HCT116 (cell line): ENCODE data around the gene IFIH1. TPM values are rescaled to one million over a fixed set of nuclear protein-coding genes. Genes with fewer than 3 reads are reported as not detected.
A peak's percentile ranks its signal among the peaks of the same experiment; 100 is the strongest.

Source experiments
- ATAC-seq: fragments of 200-7000 bp; cut with Tn5 transposase; 2 replicates; pipeline ENCODE4 v1.9.1; 2020; ENCODE audit warnings: mild to moderate bottlenecking, moderate library complexity
- BruUV-seq: library from RNA; stranded (reverse); fragments of 400-500 nt; replicated peaks from 2 replicates; lab custom pipeline; 2021; lab: Mats Ljungman, UMichigan
- CTCF ChIA-PET: fragments of 300-600 bp; sonication (Branson Sonifier 250); formaldehyde crosslinking; loops from one replicate; lab custom pipeline; 2021; ENCODE audit warnings: antibody characterized with exemption; lab: Charles Lee
- POLR2A ChIA-PET: fragments of 300-600, 350-600 bp; sonication (Branson Sonifier 250); formaldehyde crosslinking; loops from one replicate; lab custom pipeline; 2021; ENCODE audit warnings: antibody characterized with exemption; lab: Charles Lee
- RAD21 ChIA-PET, 2 experiments: fragments of 300-600 bp; sonication (Branson Sonifier 250); formaldehyde crosslinking; loops; one replicate each; lab custom pipeline; 2023; ENCODE audit warnings: low total read pairs in 2 of 2; ENCODE audit not compliant: uncharacterized antibody in 2 of 2, unreplicated experiment in 2 of 2, low non-redundant PET in 1 of 2; lab: Charles Lee
- DNase-seq: peaks from one replicate; pipeline ENCODE4 v3.0.0-alpha.2; 2010; ENCODE audit warnings: low read depth, low spot score
- H2AFZ ChIP-seq: fragments of 200-600 bp; shearing (Covaris generic), sonication (generic); 2 replicates; pipeline ENCODE4 v1.6.1; 2017; ENCODE audit warnings: low read depth, mixed run types, mixed read lengths, antibody characterized with exemption, low read length; ENCODE audit not compliant: poor library complexity, severe bottlenecking
- H3K27ac ChIP-seq: 2 replicates; pipeline ENCODE4 v1.5.1; 2012; ENCODE audit warnings: low read depth, low read length
- H3K27me3 ChIP-seq: fragments of 200-600 bp; sonication (generic); 2 replicates; pipeline ENCODE4 v1.6.1; 2016; ENCODE audit warnings: mixed run types, low read length, mixed read lengths; ENCODE audit not compliant: insufficient read depth
- H3K36me3 ChIP-seq, 2 experiments: fragments of 200-500 bp in 1 of 2; fragments of 200-600 bp in 1 of 2; sonication (Bioruptor generic) in 1 of 2; sonication (generic) in 1 of 2; 2 replicates each; pipeline versions ENCODE4 v1.5.1 to v1.6.1; 2014 to 2016; ENCODE audit warnings: low read length in 2 of 2, inconsistent platforms in 1 of 2, mixed read lengths in 1 of 2, mixed run types in 1 of 2; ENCODE audit not compliant: insufficient read depth in 2 of 2, control insufficient read depth in 1 of 2
- H3K4me1 ChIP-seq, 2 experiments: fragments of 200-600 bp in 1 of 2; sonication (generic) in 1 of 2; 2 replicates each; pipeline versions ENCODE4 v1.5.1 to v1.6.1; 2012 to 2017; ENCODE audit warnings: low read length in 2 of 2, inconsistent platforms in 1 of 2, mild to moderate bottlenecking in 1 of 2, mixed read lengths in 1 of 2, mixed run types in 1 of 2, moderate library complexity in 1 of 2; ENCODE audit not compliant: insufficient read depth in 2 of 2, control insufficient read depth in 1 of 2
- H3K4me2 ChIP-seq: fragments of 200-600 bp; sonication (generic); 2 replicates; pipeline ENCODE4 v1.6.1; 2017; ENCODE audit warnings: mixed run types, low read length, mixed read lengths
- H3K4me3 ChIP-seq, 2 experiments: fragments of 200-600 bp in 1 of 2; sonication (generic) in 1 of 2; replicated peaks in 1 of 2; 2 replicates each; pipeline ENCODE4 v1.5.1; 2011 to 2016; ENCODE audit warnings: low read length in 2 of 2, control low read depth in 1 of 2, low read depth in 1 of 2, mild to moderate bottlenecking in 1 of 2, mixed read lengths in 1 of 2, mixed run types in 1 of 2
- H3K79me2 ChIP-seq: fragments of 200-600 bp; sonication (generic); 2 replicates; pipeline ENCODE4 v1.6.1; 2017; ENCODE audit warnings: mild to moderate bottlenecking, mixed run types, low read length, moderate library complexity, mixed read lengths; ENCODE audit not compliant: insufficient read depth
- H3K9ac ChIP-seq: fragments of 200-600 bp; sonication (generic); 2 replicates; pipeline ENCODE4 v1.6.1; 2016; ENCODE audit warnings: low read length, mixed read lengths
- H3K9me2 ChIP-seq: fragments of 200-600 bp; sonication (generic), shearing (Covaris generic); 2 replicates; pipeline ENCODE4 v1.6.1; 2017; ENCODE audit warnings: mixed run types, mild to moderate bottlenecking, moderate library complexity; ENCODE audit not compliant: insufficient read depth
- H3K9me3 ChIP-seq, 2 experiments: fragments of 200-500 bp in 1 of 2; fragments of 200-600 bp in 1 of 2; sonication (Bioruptor generic) in 1 of 2; sonication (generic) in 1 of 2; 2 replicates each; pipeline ENCODE4 v1.6.1; 2014 to 2017; ENCODE audit warnings: low read length in 2 of 2, mixed read lengths in 2 of 2, inconsistent platforms in 1 of 2, low read depth in 1 of 2, mild to moderate bottlenecking in 1 of 2, mixed run types in 1 of 2, moderate library complexity in 1 of 2; ENCODE audit not compliant: control insufficient read depth in 1 of 2, insufficient read depth in 1 of 2
- H4K20me1 ChIP-seq: fragments of 200-600 bp; sonication (generic), shearing (Covaris generic); 2 replicates; pipeline ENCODE4 v1.6.1; 2017; ENCODE audit warnings: mixed run types, mild to moderate bottlenecking, moderate library complexity; ENCODE audit not compliant: insufficient read depth
- CBX3 ChIP-seq: IDR thresholded peaks from 2 replicates; pipeline ENCODE4 v1.6.1; 2012; ENCODE audit warnings: low read depth
- CEBPB ChIP-seq: IDR thresholded peaks from 2 replicates; pipeline ENCODE4 v1.6.1; 2012; ENCODE audit warnings: low read depth
- ELF1 ChIP-seq: IDR thresholded peaks from 2 replicates; pipeline ENCODE4 v1.6.1; 2012; ENCODE audit warnings: low read depth, borderline replicate concordance
- EZH2 ChIP-seq: fragments of 200-600 bp; sonication (generic); IDR thresholded peaks from 2 replicates; pipeline ENCODE4 v1.6.1; 2017; ENCODE audit warnings: antibody characterized with exemption, mixed run types
- EZH2phosphoT487 ChIP-seq: fragments of 200-600 bp; IDR thresholded peaks from 2 replicates; pipeline ENCODE4 v1.6.1; 2018; ENCODE audit warnings: antibody characterized with exemption, borderline replicate concordance
- POLR2A ChIP-seq: IDR thresholded peaks from 2 replicates; pipeline ENCODE4 v1.7.0; 2011; ENCODE audit warnings: borderline replicate concordance; ENCODE audit not compliant: insufficient read depth, insufficient read length; ENCODE audit errors: extremely low read depth
- POLR2AphosphoS5 ChIP-seq: IDR thresholded peaks from 2 replicates; pipeline ENCODE4 v1.6.1; 2011; ENCODE audit warnings: mild to moderate bottlenecking, low read depth, low read length, moderate library complexity
- RAD21 ChIP-seq: IDR thresholded peaks from 2 replicates; pipeline ENCODE4 v1.6.1; 2012; ENCODE audit warnings: low read depth, mild to moderate bottlenecking
- SIN3A ChIP-seq: IDR thresholded peaks from 2 replicates; pipeline ENCODE4 v1.6.1; 2012; ENCODE audit warnings: low read depth
- ZFX ChIP-seq: fragments of 450-650 bp; IDR thresholded peaks from 2 replicates; pipeline ENCODE4 v1.6.1; 2017
- ZNF274 ChIP-seq: fragments of 200-500 bp; sonication (Bioruptor generic); IDR thresholded peaks from 2 replicates; pipeline ENCODE4 v1.6.1; 2014; ENCODE audit warnings: mild to moderate bottlenecking, low read depth, low read length, inconsistent platforms
- intact Hi-C: fragments of 100-400 bp; cut with micrococcal nuclease; formaldehyde crosslinking; loops from 2 replicates; pipeline ENCODE4 v1.10.0; 2022
- total RNA-seq: library from RNA; stranded (reverse); gene quantifications from one replicate; pipeline ENCODE4 v1.2.1, GENCODE V29; 2021; ENCODE audit not compliant: unreplicated experiment
- TF ChIP-seq, protein P1 (sequence below), 3 experiments: fragments of 200-600 bp in 1 of 3; sonication (generic) in 1 of 3; IDR thresholded peaks in 2 of 3; conservative IDR thresholded peaks in 1 of 3; 2 replicates each; pipeline ENCODE4 v1.5.1; 2012 to 2017; ENCODE audit warnings: low read depth in 2 of 3, low read length in 2 of 3, antibody characterized with exemption in 1 of 3, borderline replicate concordance in 1 of 3, control low read depth in 1 of 3, mild to moderate bottlenecking in 1 of 3, mixed read lengths in 1 of 3, mixed run types in 1 of 3, moderate library complexity in 1 of 3; ENCODE audit not compliant: insufficient read depth in 1 of 3
- TF ChIP-seq, protein P2 (sequence below): IDR thresholded peaks from 2 replicates; pipeline ENCODE4 v1.6.1; 2012; ENCODE audit warnings: low read depth
- TF ChIP-seq, protein P3 (sequence below): IDR thresholded peaks from 2 replicates; pipeline ENCODE4 v1.6.1; 2012

Gene IFIH1
- total RNA-seq, 1 experiment from 2014 or later = 7.0 TPM

DNA sequence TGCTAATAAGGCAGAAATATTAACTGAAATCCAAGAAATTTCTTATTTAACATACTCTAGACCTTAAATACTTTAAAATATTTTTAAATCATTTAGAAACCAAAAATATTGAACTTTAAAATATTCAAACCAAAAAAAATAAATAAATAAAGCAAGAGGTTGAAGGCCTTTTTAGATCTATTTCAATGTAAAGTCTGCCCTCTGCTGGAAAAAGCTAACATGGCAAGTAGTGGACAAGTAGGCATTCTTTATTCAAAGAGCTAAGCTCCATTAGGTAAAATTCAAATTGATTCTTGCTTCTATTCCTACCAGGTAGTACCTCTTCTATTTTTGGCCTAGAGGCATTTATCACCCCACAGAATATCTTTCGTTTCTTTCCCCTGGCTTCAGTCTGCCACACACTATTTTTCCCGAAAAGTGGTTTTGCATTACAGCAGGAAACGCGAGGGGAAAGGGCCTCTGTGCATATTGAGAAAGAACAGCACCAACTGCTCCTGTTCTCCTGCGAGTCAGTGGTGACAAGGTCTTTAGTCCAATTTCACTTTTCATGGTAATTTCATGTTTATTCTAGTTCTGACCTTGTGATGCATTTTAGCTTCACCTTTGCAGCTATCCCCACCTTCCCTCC is 20.4 kb downstream of the IFIH1 start:
- Histone ChIP-seq H2AFZ (no peak overlapping the region), H3K4me2 (no peak overlapping the region), H3K4me3 (no peak overlapping the region), H3K79me2 (no peaks in the 10 kb centered on the region), H3K27ac (no peak overlapping the region), H4K20me1 (no peaks in the 10 kb centered on the region), H3K4me1 (no peaks in the 10 kb centered on the region), H3K9me3 (no peaks in the 10 kb centered on the region), H3K9ac (no peak overlapping the region), H3K36me3 (no peaks in the 10 kb centered on the region), H3K27me3 (no peaks in the 10 kb centered on the region), H3K9me2 (no peaks in the 10 kb centered on the region)
- ATAC-seq (peak; percentile 73), DNase-seq (peak; percentile 73)
- ChIA-PET POLR2A (interaction anchor here (1.0 to 1.4 kb wide), 2 partner anchors 21 to 78 kb away, joined by 3 to 4 read pairs; no protein-coding TSS in a partner anchor), RAD21 (interaction anchor here (0.9 to 1.3 kb wide), 4 partner anchors 76 to 145 kb away, joined by 3 to 11 read pairs (median 4); partner anchors contain the start of gene GCG (in 1 of the 2)), CTCF (interaction anchor here (0.6 to 7.7 kb wide), 38 partner anchors 9 to 711 kb away, joined by 3 to 119 read pairs (median 4); partner anchors contain the start of gene GCG)
- no peak for TF ChIP-seq CEBPB
- TF ChIP-seq, protein P1, sequence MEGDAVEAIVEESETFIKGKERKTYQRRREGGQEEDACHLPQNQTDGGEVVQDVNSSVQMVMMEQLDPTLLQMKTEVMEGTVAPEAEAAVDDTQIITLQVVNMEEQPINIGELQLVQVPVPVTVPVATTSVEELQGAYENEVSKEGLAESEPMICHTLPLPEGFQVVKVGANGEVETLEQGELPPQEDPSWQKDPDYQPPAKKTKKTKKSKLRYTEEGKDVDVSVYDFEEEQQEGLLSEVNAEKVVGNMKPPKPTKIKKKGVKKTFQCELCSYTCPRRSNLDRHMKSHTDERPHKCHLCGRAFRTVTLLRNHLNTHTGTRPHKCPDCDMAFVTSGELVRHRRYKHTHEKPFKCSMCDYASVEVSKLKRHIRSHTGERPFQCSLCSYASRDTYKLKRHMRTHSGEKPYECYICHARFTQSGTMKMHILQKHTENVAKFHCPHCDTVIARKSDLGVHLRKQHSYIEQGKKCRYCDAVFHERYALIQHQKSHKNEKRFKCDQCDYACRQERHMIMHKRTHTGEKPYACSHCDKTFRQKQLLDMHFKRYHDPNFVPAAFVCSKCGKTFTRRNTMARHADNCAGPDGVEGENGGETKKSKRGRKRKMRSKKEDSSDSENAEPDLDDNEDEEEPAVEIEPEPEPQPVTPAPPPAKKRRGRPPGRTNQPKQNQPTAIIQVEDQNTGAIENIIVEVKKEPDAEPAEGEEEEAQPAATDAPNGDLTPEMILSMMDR (IDR thresholded peaks at IDR 0.05 in 2 of 3, conservative IDR thresholded peaks at IDR 0.05 in 1 of 3; ENCODE audit: borderline replicate concordance in 1 of 3, insufficient read depth in 1 of 3, low read depth in 2 of 3, low read length in 2 of 3) = peak; percentile 66 to 89 (median 69)
- TF ChIP-seq RAD21 = peak; percentile 85
- no TSS peak for BruUV-seq
- intact Hi-C loops = loop anchor here (1.0 kb wide), 1 partner anchor 77 kb away; no protein-coding TSS in a partner anchor

DNA sequence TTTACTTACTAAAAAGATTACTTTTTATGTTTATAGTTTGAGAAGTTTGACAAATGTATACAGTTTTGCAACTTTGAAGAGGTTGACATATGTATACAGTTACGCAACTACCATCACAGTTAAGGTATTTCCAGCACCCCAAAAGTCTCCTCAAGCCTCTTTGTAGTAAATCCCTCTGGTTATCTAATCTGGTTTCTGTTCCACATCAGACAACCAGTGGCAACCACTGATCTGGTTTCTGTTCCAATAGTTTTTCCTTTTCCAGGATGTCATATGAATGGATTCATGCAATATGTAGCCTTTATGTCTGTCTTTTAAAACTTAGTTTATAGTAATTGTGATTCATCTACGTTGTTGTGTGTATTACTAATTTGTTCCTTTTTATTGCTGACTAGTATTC is 23.5 kb downstream of the IFIH1 start:
- no peaks in the 10 kb centered on the region for H3K9me2 ChIP-seq
- no peak for DNase-seq
- H3K9ac ChIP-seq = no peak overlapping the region
- H3K36me3 ChIP-seq = no peaks in the 10 kb centered on the region
- H3K27ac ChIP-seq = no peak overlapping the region
- H3K4me2 ChIP-seq = no peak overlapping the region
- no peaks in the 10 kb centered on the region for H4K20me1 ChIP-seq
- H3K4me1 ChIP-seq = no peaks in the 10 kb centered on the region
- H3K27me3 ChIP-seq = no peaks in the 10 kb centered on the region
- POLR2A ChIA-PET = no interaction called here
- RAD21 ChIA-PET = no interaction called here
- BruUV-seq = no TSS peak
- intact Hi-C loops = no loop called here
- no peak overlapping the region for H2AFZ ChIP-seq
- CTCF ChIA-PET = interaction anchor here (1.0 to 7.7 kb wide), 4 partner anchors 9 to 146 kb away, joined by 3 to 119 read pairs (median 6); partner anchors contain the start of gene GCG
- H3K79me2 ChIP-seq = no peaks in the 10 kb centered on the region
- ATAC-seq = no peak
- no peak overlapping the region for H3K4me3 ChIP-seq
- no peaks in the 10 kb centered on the region for H3K9me3 ChIP-seq
- TF ChIP-seq ELF1 = no peak
- TF ChIP-seq, protein P2, sequence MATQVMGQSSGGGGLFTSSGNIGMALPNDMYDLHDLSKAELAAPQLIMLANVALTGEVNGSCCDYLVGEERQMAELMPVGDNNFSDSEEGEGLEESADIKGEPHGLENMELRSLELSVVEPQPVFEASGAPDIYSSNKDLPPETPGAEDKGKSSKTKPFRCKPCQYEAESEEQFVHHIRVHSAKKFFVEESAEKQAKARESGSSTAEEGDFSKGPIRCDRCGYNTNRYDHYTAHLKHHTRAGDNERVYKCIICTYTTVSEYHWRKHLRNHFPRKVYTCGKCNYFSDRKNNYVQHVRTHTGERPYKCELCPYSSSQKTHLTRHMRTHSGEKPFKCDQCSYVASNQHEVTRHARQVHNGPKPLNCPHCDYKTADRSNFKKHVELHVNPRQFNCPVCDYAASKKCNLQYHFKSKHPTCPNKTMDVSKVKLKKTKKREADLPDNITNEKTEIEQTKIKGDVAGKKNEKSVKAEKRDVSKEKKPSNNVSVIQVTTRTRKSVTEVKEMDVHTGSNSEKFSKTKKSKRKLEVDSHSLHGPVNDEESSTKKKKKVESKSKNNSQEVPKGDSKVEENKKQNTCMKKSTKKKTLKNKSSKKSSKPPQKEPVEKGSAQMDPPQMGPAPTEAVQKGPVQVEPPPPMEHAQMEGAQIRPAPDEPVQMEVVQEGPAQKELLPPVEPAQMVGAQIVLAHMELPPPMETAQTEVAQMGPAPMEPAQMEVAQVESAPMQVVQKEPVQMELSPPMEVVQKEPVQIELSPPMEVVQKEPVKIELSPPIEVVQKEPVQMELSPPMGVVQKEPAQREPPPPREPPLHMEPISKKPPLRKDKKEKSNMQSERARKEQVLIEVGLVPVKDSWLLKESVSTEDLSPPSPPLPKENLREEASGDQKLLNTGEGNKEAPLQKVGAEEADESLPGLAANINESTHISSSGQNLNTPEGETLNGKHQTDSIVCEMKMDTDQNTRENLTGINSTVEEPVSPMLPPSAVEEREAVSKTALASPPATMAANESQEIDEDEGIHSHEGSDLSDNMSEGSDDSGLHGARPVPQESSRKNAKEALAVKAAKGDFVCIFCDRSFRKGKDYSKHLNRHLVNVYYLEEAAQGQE = no peak
- TF ChIP-seq SIN3A = no peak
- no peak for TF ChIP-seq EZH2phosphoT487
- no peak for TF ChIP-seq RAD21
- TF ChIP-seq POLR2A = no peak
- TF ChIP-seq CEBPB = no peak
- no peak for TF ChIP-seq EZH2
- TF ChIP-seq ZFX = no peak
- TF ChIP-seq, protein P3, sequence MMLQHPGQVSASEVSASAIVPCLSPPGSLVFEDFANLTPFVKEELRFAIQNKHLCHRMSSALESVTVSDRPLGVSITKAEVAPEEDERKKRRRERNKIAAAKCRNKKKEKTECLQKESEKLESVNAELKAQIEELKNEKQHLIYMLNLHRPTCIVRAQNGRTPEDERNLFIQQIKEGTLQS = no peak
- no peak for TF ChIP-seq CBX3
- TF ChIP-seq ZNF274 = no peak
- TF ChIP-seq POLR2AphosphoS5 = no peak
